ENCODE measurements around the gene KCNQ1OT1.

DNA sequence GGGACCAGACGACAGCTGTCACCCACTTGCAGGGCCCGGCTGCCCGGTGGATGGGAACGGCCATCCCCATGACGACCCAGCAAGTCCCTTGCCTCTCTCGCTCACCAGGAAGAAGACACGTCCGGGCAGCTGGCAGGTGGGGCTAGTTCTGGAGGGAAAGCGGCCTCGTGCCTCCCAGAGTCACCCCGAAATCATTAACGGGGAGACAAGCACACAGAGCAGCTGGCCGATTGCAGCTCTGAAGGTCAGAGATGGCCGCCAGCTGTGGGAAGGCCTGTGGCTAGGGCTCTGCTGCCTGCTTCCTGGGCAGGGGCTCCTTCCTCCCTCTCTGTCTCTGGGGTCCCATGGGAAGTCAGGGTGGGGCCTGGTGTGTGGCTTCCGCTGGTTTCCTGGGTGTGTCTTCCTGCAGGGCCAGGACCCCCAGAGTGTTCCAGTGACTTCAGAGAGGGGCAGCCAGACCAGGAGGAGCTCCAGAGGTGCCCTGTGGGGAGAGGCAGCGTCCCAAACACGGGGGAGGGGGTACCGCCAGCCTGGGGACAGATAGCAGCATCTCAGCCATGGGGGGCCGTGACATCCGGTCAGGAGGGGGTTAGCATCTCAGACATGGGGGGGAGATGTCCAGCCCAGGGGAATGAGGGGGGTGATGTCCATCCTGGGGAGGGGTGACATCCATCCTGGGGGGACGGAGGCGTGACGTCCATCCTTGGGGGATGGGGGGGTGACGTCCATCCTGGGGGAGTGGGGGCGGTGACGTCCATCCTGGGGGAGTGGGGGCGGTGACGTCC, 140.1 kb downstream of the KCNQ1OT1 start:
- TF ChIP-seq POLR2A (IDR thresholded peaks at IDR 0.05; ENCODE audit: low read depth, low read length): no peak
- TF ChIP-seq RAD21 (IDR thresholded peaks at IDR 0.05; ENCODE audit: low read length): no peak
- no peak for TF ChIP-seq FOS (IDR thresholded peaks at IDR 0.05; ENCODE audit: low read depth, low read length)
- TF ChIP-seq, protein P1, sequence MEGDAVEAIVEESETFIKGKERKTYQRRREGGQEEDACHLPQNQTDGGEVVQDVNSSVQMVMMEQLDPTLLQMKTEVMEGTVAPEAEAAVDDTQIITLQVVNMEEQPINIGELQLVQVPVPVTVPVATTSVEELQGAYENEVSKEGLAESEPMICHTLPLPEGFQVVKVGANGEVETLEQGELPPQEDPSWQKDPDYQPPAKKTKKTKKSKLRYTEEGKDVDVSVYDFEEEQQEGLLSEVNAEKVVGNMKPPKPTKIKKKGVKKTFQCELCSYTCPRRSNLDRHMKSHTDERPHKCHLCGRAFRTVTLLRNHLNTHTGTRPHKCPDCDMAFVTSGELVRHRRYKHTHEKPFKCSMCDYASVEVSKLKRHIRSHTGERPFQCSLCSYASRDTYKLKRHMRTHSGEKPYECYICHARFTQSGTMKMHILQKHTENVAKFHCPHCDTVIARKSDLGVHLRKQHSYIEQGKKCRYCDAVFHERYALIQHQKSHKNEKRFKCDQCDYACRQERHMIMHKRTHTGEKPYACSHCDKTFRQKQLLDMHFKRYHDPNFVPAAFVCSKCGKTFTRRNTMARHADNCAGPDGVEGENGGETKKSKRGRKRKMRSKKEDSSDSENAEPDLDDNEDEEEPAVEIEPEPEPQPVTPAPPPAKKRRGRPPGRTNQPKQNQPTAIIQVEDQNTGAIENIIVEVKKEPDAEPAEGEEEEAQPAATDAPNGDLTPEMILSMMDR (conservative IDR thresholded peaks at IDR 0.05; ENCODE audit: low read depth, low read length): no peak
- TF ChIP-seq RFX5 (IDR thresholded peaks at IDR 0.05; ENCODE audit: low read depth, low read length): no peak
